ENCODE data around the gene OR10A3. TPM values are rescaled to one million over a fixed set of nuclear protein-coding genes. Genes with fewer than 3 reads are reported as not detected.

OR10A3 gene
- total RNA-seq, 6 experiments from 2014 or later: 0.12 to 0.17 TPM; not detected in 4

DNA sequence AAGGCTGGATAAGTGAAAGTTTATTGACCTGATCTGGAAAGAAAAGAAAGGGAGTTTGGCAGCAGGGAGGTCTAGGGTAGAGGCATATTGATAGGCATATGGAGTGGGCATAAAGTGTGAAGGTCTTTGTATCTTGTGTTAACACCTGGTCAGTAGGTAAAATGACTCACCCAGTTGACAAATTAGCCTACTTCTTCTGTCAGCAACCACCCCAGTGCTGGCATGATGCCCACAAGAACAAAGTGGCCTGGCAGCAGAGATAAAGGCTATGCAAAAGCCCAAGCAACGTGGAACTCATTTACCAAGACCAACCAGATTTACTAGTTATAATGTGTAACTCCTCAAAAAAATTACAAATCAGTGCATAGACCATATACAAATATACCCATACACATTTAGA is 4.9 kb downstream of the OR10A3 start:
- no peak for TF ChIP-seq CTCF (IDR thresholded peaks at IDR 0.05)
- no peak for DNase-seq
- Mint-ChIP-seq H3K4me1 (ENCODE audit: low read depth) (no peaks in the 10 kb centered on the region), H3K4me3 (no peak overlapping the region), H3K9me3 (peaks cover 4% of the 10 kb centered on the region; the same call in 1 of the 2 replicates), H3K36me3 (ENCODE audit: low read depth) (no peaks in the 10 kb centered on the region), H3K27ac (no peak overlapping the region), H3K27me3 (ENCODE audit: insufficient read depth) (peaks cover 5% of the 10 kb centered on the region)

DNA sequence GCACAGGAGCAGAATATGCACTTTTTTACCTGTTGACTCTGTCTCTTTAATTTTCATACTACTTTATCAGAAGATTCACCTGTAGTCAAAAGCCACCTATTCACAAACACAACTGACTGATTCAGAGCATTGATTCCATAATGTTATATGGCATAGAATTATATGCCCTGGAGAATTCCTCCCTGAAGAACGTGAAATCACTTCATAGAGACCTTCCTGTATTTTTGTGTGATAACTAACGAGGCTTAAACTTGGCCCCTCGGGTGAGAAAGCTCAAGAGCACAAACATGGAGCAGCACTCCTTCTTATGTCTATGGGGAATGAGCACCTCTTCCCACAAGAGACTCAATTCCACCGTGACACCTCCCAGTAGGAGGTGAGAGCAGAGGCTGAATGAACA is 10.3 kb downstream of the OR10A3 start, which contains the start of gene OR10A6:
TSS of gene OR10A6 (minus strand) at position 101 of the 400 bp plus-strand sequence. CDS start 2,606 bp downstream, outside the sequence.
- DNase-seq: no peak
- H3K27ac Mint-ChIP-seq: no peak within 1 kb of the TSS
- H3K9me3 Mint-ChIP-seq: peaks cover 4% of the 10 kb centered on the region; the same call in 1 of the 2 replicates
- peaks cover 2% of the 10 kb centered on the region; the same call in 1 of the 2 replicates for H3K36me3 Mint-ChIP-seq (ENCODE audit: low read depth)
- no peak for TF ChIP-seq CTCF (IDR thresholded peaks at IDR 0.05)
- H3K4me3 Mint-ChIP-seq: no peak within 1 kb of the TSS
- no peaks in the 10 kb centered on the region for H3K4me1 Mint-ChIP-seq (ENCODE audit: low read depth)
- H3K27me3 Mint-ChIP-seq (ENCODE audit: insufficient read depth): peaks cover 5% of the 10 kb centered on the region

DNA sequence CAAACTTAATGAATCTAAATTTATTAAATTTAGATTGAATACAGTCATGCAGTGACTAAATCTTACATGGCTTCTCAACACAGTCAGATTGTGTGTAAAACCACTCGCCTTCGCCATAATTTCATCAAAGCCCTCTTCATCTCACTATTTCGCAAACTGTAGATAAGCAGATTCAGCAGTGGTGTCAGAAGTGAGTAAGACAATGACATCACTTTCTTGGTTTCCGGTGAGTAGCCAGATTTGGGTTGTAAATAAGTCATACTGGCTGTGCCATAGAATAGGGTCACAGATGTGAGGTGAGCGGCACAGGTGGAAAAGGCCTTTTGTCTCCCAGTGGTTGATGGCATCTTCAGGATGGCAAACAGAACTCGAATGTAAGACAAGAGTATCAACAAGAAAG is 13.9 kb downstream of the OR10A3 start:
- H3K36me3 Mint-ChIP-seq (ENCODE audit: low read depth): peaks cover 6% of the 10 kb centered on the region; the same call in 1 of the 2 replicates
- H3K27me3 Mint-ChIP-seq (ENCODE audit: insufficient read depth): no peaks in the 10 kb centered on the region; the same call in none of the 2 replicates
- H3K4me1 Mint-ChIP-seq (ENCODE audit: low read depth): peaks cover 5% of the 10 kb centered on the region; the same call in 1 of the 2 replicates
- no peaks in the 10 kb centered on the region for H3K9me3 Mint-ChIP-seq
- no peak overlapping the region for H3K27ac Mint-ChIP-seq
- TF ChIP-seq CTCF (IDR thresholded peaks at IDR 0.05): no peak
- no peak overlapping the region for H3K4me3 Mint-ChIP-seq
- DNase-seq: no peak

- H3K4me3 Mint-ChIP-seq: no peak overlapping the region
- H3K4me1 Mint-ChIP-seq (ENCODE audit: low read depth): peaks cover 5% of the 10 kb centered on the region; the same call in 1 of the 2 replicates
- no peaks in the 10 kb centered on the region for H3K9me3 Mint-ChIP-seq
- no peak for DNase-seq
- H3K36me3 Mint-ChIP-seq (ENCODE audit: low read depth): peaks cover 6% of the 10 kb centered on the region; the same call in 1 of the 2 replicates
- no peak overlapping the region for H3K27ac Mint-ChIP-seq
- H3K27me3 Mint-ChIP-seq (ENCODE audit: insufficient read depth): no peaks in the 10 kb centered on the region; the same call in 1 of the 2 replicates
- no peak for TF ChIP-seq CTCF (IDR thresholded peaks at IDR 0.05)
These were observed 17.0 kb downstream of the OR10A3 start for GRCh38 chr11:7924536-7924935.

DNA sequence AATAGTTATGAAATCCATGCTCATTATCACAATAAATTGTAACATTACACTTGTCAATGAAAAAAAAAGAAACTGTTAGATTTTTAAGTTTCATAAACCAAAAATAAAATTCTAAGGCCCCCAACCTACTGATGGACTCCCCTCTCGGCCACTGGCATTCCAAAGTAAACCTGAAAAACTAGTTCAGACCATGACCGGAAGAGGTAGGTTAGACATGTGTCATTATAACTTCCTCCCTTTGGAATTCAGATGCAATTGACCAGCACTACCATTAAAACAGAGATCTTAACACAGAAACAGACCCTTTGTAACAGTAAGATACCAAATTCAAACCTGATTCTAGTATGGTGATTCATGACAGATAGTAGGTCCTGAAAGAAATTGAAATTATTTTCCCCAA is 23.4 kb downstream of the OR10A3 start:
- H3K27ac Mint-ChIP-seq: no peak overlapping the region
- no peak for TF ChIP-seq CTCF (IDR thresholded peaks at IDR 0.05)

More for the DNA sequence above, 23.4 kb downstream of the OR10A3 start:
- Mint-ChIP-seq H3K36me3 (ENCODE audit: low read depth) (peaks cover 3% of the 10 kb centered on the region; the same call in 1 of the 2 replicates), H3K9me3 (no peaks in the 10 kb centered on the region), H3K4me1 (ENCODE audit: low read depth) (no peaks in the 10 kb centered on the region), H3K27me3 (ENCODE audit: insufficient read depth) (peaks cover 2% of the 10 kb centered on the region; the same call in 1 of the 2 replicates), H3K4me3 (no peak overlapping the region)
- DNase-seq: no peak

All from HFFc6 (cell line).